Epithelial cell of esophagus (primary cell): ENCODE data around the gene RBCK1.
A peak's percentile ranks its signal among the peaks of the same experiment; 100 is the strongest.

ENCODE experiments used
- DNase-seq: peaks from one replicate; pipeline ENCODE4 v3.0.0; 2010; ENCODE audit warnings: low read depth
- H3K4me3 ChIP-seq: 2 replicates; pipeline ENCODE4 v1.5.1; 2011; ENCODE audit warnings: mild to moderate bottlenecking, low read length, control low read depth
- CTCF ChIP-seq: IDR thresholded peaks from 2 replicates; pipeline ENCODE4 v1.5.1; 2011; ENCODE audit warnings: low read depth, mild to moderate bottlenecking, low read length, control low read depth, inconsistent platforms; ENCODE audit not compliant: insufficient read depth; ENCODE audit errors: missing control alignments

The RBCK1 gene

GRCh38 chr20:396619-397431 lies 11.3 kb upstream of the RBCK1 start:
- no peak overlapping the region for H3K4me3 ChIP-seq
- no peak for TF ChIP-seq CTCF
- DNase-seq: no peak

- no peak overlapping the region for H3K4me3 ChIP-seq
- TF ChIP-seq CTCF: no peak
- no peak for DNase-seq
Observed at GRCh38 chr20:397432-398237, 10.5 kb upstream of the RBCK1 start.

- DNase-seq: no peak
- TF ChIP-seq CTCF: no peak
- H3K4me3 ChIP-seq: no peak overlapping the region
Observed at GRCh38 chr20:399182-399707, 8.9 kb upstream of the RBCK1 start.

- no peak for DNase-seq
- no peak overlapping the region for H3K4me3 ChIP-seq
- no peak for TF ChIP-seq CTCF
Observed at GRCh38 chr20:400128-400453, 8.0 kb upstream of the RBCK1 start.

- TF ChIP-seq CTCF: no peak
- DNase-seq: peak; percentile 37
Observed at GRCh38 chr20:400454-401275, 7.4 kb upstream of the RBCK1 start.

GRCh38 chr20:401682-402495 lies 6.2 kb upstream of the RBCK1 start:
- TF ChIP-seq CTCF: no peak
- H3K4me3 ChIP-seq: no peak overlapping the region
- peak; percentile 98 for DNase-seq

More at GRCh38 chr20:400454-401275, 7.4 kb upstream of the RBCK1 start:
- no peak overlapping the region for H3K4me3 ChIP-seq
